GM18873 (cell line): ENCODE data around the gene PSTPIP2.

Experiments used
- ATAC-seq: cut with Tn5 transposase; IDR thresholded peaks from one replicate; pipeline ENCODE4 v1.9.1; 2021; ENCODE audit warnings: mild to moderate bottlenecking, moderate library complexity, moderate number of reproducible peaks; ENCODE audit not compliant: unreplicated experiment, low FRiP score

Gene PSTPIP2

DNA sequence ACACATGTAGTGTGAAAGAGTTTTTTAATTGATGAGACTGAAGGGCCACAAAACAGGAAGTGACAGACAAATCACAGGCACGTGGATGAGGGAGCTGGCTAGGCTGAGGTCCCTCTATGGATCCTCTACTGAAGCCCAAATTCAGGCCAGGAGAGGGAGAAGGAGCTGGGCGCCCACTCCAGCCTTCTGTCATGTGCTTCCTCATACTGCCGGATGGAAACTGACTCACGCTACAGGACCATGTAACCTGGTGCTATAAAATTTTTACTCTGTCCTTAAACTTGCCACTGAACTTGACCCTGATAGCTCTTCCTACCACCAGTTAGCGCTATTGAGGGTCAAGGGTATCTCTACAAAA lies 31.3 kb downstream of the PSTPIP2 start:
- ATAC-seq, result no peak

DNA sequence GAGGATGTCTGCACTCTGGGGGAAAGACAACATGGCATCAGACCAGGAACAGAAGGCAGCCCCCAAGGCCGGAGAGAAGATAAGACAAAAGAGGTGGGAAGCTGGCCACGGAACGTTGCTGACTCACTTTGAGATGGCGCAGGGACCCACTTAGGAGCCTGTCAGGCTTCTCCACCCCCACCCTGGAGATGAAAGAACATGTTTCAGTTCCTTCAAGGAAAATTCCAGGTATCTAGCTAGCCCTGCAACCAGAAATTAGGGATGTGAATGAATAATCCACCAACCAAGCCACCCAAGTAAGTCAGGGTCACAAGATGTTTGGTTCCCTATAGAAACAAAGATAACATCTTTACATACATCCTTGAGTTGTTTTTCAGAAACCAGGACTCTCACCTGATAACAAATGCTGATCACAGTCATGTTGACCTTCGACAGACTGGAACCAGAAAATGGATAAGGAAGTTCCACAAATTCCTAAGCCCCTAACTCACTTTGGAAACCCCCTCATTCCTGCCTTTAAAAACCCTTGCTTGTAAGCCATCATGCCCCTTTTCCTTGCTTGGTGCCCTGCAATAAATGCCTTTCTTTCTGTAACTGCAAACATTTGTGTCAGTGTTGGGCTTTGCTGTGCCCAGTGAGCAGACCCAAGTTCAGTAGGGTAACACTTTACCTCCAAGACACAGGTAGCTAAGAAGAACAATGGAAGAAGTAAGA lies 31.9 kb downstream of the PSTPIP2 start:
- no peak for ATAC-seq

DNA sequence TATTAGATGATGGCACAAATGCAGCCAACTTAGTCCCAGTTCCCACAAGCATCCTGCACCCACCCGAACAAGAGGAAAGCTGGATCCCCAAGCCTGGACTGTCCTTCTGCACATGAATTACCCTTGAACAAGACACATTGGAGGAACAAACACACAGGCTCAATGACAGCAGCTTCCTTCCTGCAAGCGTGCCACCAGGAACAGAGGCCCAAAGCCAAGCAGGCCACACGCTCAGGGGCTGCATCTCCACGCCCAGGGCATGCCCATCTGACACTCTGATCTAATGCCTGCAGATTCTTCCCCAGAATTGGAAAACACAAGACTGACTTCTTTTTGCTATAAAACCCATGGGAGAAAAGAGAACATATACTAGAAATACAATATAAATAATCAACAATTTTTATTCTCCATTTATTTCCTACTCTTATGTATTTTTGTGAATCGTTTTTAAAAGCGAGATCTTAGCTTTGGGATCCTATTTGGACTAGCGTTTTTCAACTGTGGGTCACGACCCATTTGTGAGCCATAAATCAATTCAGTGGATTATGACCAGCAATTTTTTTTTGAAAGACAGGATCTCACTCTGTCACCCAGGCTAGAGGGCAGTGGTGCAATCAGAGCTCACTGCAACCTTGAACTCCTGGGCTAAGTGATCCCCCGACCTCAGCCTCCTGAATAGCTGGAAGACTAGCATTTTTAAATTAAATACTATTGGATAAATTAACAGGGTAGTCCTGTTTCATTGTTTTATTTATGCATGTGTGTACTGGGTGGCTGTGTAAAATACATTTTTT lies 34.4 kb downstream of the PSTPIP2 start:
- no peak for ATAC-seq

DNA sequence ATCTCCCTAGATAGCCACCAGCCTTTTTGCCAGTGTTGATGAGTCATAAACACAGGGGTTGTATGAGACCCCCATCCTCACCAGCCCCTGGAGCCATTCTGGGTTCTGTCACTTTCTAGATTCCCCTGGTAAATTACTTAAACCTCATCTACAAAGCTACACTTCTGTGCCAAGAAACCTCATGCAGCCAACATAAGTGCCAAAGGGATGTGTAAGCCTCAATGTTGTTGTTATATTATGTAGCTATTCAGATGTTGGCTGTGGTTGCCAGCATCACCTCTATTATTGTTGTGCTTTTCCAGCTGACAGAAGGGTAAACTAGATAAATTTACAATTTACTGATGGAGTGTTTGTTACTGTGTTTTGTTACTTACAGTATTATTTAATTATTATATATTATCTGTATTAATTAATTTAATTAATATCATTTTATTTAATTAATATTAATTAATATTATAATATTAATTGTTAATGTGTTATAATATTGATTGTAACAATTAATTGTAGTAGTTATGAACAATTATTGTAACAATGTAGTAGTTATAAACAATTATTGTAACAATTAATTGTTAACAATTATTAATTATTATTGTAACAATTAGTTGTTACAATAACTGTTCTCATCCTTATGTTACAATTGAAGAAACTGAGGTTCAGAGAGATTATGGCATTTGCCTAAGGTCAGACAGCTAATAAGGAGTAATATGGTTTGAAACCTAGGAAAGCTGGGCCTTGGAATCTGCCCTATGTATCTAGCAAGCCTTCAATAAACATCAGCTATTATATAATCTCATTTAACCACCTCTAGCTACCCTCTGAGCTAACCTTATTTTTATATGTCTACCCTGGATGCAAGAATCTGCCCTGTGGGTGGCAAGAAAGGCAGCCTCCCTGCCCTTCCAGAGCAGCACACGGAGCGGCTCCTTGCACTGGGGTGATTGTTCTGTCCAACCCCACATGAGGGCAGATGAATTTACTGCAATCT lies 36.1 kb downstream of the PSTPIP2 start:
- ATAC-seq, result no peak

DNA sequence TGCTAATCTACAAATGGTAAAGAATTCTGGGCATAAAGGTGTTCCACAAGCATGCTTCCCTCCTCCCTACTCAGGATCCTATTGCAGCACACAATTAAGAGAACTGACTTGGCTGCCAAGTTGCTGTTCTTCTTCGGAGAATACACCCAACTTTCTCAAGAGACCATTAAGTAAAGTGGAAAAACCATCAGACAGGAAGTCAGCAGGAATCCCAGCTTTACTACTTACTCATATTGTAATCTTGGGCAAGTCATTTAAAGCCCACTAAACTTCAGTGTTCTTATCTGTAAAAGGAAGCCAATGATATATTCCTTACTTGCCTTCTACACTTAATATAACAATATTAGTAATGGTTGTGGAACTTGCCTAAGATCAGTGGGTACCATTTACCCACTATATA lies 37.8 kb downstream of the PSTPIP2 start:
- ATAC-seq, result no peak

DNA sequence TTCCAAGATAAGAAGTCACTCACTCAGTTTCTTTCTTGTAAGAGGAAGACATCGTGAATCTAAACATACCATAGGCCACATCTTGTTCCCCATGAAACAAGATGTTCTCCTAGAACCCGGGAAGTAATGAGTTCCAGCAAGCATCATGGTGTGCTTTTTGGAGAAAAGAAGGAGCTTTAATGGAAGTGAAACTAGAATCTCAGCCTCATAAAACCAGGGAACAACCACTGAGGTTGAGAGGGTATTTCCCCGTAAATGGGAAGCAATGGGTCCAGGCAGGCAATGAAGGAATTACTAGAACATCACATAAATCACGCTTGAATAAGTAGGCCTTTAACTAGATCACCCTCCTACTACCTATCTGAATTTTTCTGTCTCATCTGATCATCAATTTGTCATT lies 40.3 kb downstream of the PSTPIP2 start:
- ATAC-seq, result no peak

DNA sequence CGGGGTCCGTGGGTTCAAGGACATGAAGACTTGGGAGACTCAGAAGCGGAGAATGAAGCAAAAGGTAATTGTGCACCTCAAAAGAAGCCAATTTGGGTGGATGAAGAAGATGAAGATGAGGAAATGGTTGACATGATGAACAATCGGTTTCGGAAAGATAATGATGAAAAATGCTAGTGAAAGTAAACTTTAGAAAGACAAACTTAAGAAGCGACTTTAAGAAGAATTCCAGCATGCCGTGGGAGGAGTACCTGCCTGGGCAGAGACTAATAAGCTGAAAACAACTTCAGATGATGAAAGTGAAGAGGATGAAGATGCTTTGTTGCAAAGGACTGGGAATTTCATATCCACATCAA lies 43.5 kb downstream of the PSTPIP2 start:
- no peak for ATAC-seq

DNA sequence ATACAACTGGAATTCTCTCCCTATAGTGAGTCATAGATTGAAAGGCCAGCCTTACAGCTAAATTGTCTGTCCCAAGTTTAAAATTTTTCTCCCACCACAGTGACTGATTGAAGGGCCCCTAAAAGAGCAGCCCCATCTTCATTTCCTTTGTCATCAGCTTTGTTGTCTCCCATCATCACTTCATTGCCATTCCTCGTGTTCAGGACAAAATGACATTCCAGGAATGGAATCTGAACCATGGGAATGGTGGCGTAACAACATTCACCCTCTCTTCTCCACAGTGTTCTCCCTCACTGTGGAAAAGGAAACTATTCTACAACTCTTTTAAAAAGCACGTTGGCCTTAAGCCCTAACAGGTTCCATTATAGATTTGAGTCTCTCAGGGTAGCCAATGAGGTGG lies 52.1 kb downstream of the PSTPIP2 start:
- no peak for ATAC-seq

DNA sequence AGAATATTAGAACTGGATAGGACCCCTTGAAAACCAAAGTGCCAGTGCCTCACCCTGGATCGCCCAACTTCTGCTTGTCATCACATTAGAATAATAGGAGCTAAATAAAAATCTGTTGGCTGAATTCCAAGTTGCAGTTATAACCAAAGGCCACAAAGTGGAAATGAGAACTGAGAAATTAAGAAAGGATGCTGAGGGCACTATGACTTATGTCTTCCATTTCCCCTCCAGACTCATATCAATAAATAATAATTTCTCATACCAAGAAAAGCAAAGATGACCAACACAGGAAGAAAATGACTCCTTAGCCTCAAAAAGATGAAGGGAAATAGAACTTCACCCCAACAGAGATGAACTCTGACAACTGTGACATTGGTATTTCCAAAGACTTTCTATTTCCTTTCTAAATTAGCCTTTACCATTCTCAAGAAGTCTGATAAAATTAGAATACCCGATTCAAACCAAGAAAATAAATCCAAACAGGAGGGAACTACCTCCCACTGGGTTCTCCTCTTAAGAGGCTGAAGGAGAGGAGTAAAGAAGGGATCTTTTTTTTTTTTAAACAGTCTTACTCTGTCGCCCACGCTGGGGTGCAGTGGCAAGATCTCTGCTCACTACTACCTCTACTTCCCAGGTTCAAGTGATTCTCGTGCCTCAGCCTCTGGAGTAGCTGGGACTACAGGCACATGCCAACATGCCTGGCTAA lies 58.4 kb downstream of the PSTPIP2 start:
- ATAC-seq, result no peak

DNA sequence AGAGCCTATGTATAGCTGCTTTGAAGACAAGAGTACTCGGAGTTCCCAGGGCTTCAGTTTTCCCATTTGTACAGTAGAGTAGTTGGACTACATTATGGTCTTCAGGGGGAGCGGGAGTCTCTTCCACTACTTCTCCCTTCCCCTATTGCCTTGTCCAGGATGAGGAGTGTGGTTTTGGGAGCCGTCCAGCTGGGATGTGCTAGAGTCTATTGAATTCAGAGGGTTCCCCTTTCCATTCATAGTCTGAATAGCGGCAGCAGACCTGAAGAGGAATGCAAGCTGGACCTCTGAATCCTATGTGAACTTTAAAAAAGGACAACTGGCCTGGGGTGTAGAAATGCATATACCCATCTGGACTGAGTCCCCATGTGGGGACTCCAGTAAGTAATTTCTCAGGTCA lies 61.4 kb downstream of the PSTPIP2 start:
- no peak for ATAC-seq

DNA sequence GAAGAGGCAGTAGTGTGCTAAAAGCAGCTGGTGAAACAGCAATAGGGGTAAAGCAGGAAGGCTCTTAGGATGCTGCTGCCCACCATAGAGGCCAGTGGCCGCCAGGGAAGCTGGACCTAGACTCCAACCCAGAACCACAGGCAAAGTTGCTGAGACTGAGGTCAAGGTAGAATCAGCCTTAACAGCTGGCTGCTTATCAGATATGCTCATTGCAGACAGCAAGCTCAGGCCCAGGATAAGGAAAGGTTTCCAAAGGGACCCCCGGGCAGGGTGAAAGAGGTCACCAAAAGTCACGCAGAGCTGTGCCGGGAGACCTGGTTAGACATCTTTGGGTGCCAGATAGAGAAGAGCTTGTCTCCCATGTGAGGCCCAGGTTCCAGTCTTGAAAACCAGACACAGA lies 62.0 kb downstream of the PSTPIP2 start:
- no peak for ATAC-seq

DNA sequence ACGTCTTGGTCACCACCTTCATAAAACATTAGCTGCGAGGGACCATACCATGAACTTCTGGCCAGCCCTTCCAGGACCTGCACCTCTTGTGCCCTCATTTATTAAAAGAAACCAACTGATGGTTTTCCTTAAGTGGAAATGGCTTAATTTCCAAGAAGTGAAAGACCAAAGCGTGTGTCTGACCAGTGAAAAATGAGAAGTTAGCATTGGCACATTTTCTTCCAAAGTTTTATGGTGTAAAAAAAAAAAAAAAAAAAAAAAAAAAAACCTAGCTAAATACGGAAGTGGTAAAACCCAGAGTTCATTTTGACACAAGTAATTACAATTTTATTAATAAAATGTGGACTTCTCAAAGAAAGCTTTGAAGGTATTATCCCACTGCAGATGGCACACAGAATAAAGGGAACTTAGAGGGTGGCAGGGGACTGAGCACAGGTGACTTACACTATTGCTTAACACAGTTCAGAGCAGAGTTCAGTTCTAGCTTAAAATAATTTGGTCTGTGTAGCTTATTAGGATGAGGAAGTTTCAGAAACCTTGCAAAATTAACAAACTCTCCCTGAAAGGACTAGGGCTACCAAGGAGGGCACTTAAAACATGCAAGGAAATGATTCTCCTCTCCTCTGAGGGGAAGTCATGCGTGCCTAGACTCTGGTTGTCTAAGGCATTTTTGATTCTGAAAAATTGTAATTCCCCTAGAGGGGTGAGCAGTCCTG lies 62.8 kb downstream of the PSTPIP2 start:
- ATAC-seq, result no peak

DNA sequence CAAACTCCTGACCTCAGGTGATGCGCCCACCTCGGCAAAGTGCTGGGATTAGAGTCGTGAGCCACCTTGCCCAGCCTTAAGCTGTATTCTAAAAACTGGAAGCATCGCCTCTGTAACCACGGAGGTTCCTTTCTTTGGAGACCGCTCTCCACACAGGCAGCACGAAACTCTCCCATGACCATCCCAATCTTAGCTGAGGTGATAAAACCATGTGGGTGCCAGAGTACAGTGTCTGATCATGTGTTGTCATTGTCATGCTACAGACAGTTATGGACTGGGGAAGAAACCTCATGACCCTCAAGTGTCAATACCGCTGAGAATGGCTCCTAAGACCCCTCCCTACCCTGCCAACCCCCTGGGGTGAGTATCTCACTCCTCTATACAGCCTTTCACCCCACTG lies 63.5 kb downstream of the PSTPIP2 start:
- no peak for ATAC-seq

DNA sequence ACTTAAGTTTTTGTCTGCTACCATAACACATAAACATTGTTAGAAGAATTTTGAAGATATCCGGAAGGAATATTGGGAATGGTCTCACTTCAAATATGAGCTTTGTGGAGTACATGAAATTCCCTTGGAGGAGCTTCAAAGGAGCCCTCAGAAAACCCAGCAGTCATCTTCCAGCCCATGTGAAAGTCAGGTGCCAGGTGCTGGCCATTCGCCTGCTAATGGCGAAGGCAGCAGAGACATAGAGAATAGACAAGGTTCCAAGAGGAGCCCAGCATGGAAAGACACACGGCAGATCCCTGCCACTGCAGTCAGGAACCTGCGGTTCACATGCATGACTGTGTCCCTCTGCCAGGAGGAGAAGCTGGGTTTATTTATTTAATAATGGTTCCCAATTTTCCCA lies 64.9 kb downstream of the PSTPIP2 start:
- ATAC-seq, result no peak

DNA sequence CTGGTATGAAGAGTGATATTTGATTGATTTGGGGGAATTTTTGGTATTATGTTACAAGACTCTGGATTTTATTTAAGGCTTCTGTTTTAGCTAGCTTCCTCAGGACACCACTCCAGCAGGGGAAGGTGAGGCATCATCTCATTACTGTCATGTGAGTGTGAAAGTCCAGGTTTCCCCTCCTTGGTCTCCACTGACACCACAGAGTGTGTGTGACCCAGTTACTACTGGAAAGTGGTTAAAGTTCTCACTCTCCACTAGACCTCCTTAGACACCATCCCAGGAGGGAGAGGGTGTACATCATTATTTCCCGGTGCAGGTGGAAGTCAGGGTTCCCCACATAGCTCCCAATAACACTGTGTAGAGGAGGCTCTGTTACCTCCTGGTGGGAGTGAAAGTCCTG lies 69.1 kb downstream of the PSTPIP2 start:
- ATAC-seq, result no peak

DNA sequence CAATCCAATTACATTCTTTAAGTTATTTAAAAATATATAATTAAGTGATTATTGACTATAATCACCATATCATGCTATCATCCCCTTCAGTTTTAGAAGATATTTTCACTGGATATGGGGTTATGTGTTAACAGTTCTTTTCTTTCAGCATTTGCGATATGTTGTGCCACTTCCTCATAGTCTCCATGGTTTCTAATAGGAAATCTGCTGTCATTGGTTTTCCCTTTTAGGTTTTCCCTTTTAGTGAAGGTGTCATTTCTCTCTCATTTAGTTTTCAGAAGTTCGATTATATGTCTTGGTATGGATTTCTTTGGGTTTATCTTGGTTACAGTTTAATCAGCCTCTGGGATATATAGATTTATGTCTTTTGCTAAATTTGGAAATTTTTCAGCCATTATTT lies 70.2 kb downstream of the PSTPIP2 start:
- no peak for ATAC-seq

DNA sequence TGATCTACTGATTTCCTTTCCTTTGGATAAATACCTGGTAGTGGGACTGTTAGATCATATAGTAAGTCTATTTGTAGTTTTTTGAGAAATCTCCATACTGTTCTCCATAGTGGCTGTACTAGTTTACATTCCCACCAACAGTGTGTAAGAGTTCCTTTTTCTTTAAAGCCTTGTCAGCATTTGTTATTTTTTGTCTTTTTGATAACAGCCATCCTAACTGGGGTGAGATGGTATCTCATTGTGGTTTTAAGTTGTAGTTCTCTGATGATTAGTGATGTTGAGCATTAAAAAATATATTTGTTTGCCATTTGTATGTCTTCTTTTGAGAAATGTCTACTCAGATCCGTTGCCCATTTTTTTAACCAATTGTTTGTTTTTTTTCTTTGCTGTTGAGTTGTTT lies 71.0 kb downstream of the PSTPIP2 start:
- ATAC-seq, result no peak

DNA sequence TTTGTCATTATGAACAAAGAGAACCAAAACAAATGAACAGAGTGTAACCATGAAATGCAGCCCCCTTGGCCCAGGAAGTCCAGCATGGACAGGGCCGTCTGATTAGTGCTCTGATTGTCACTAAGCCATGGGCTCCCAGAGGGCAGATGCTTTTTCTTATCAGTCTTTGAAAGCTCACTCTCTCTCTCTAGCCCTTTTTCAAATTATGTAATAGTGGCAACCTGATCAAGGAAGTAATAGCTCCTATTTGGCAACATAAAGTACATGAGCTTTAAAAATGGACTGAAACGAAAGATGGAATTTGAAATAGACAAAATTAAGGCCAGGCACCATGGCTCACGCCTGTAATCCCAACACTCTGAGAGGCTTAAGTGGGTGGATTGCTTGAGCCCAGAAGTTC lies 72.5 kb downstream of the PSTPIP2 start:
- no peak for ATAC-seq

DNA sequence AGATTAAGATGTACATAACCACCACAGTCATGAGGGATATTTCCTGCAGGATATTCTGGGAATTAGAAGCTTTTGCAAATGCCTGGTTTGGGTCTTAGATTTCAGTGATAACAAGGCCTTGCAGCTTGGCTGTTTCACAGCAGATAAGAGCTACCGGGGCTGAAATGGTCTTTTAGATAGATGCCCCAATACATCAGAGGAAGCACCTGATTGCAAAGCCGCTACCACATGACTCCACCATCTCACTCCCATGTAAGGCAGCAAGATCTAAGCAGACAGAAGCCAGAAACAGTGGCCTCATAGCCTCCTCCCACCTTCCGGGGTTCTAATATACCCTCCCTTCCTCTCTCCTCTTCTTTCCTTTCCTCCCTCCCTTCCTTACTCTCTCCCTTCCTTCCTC lies 73.8 kb downstream of the PSTPIP2 start:
- ATAC-seq, result no peak

DNA sequence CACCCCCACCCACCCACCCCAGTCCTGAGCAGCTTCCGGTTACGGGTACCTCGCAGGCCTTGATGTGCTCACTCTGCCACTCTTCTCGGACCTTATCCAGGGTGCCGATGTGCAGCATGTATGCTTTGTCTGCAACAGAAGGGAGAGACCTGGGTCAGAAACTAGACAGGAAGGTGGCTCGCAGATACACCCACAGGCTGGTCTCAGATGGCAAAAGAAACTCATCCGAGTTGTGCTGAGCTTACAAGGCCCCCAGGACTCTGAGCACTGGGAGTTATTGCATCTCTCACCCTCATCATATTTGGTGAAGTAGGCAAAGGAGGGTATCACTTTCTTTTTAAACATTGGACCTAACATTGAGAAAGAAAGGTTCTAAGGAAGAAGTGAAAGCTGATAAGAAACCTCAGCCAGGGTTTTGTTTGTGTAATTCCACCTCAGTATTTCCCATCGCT lies 74.3 kb downstream of the PSTPIP2 start:
- ATAC-seq, result no peak
